IMR-90 (cell line): ENCODE data around the gene ZNF280A. TPM values are rescaled to one million over a fixed set of nuclear protein-coding genes. Genes with fewer than 3 reads are reported as not detected.

Experiments
- ATAC-seq: fragments of 200-7000 bp; cut with Tn5 transposase; 2 replicates; pipeline ENCODE4 v1.9.1; 2020; ENCODE audit warnings: low read depth, mild to moderate bottlenecking, moderate library complexity
- BruUV-seq: library from RNA; stranded (reverse); fragments of 400-500 nt; replicated peaks from 2 replicates; lab custom pipeline; 2021; lab: Mats Ljungman, UMichigan
- CTCF ChIA-PET: fragments of 300-600 bp; formaldehyde crosslinking; extraction: SDS; loops from one replicate; lab custom pipeline; 2021; ENCODE audit warnings: antibody characterized with exemption; lab: Yijun Ruan, JAX
- POLR2A ChIA-PET: fragments of 300-600 bp; sonication (Branson Sonifier 250); formaldehyde crosslinking; loops from one replicate; lab custom pipeline; 2022; ENCODE audit warnings: antibody characterized with exemption; ENCODE audit not compliant: unreplicated experiment; lab: Charles Lee
- DNase-seq: peaks from one replicate; pipeline ENCODE4 v3.0.0; 2013
- H2AFZ ChIP-seq: replicated peaks from 2 replicates; pipeline ENCODE3; 2013; ENCODE audit warnings: low read length, mild to moderate bottlenecking; ENCODE audit not compliant: poor library complexity
- H2AK5ac ChIP-seq: 2 replicates; pipeline ENCODE4 v1.6.1; 2013; ENCODE audit warnings: low read depth, low read length, inconsistent platforms
- H2AK9ac ChIP-seq: replicated peaks from 2 replicates; pipeline ENCODE3; 2013; ENCODE audit warnings: mild to moderate bottlenecking, low read depth, low read length, moderate library complexity; ENCODE audit not compliant: poor library complexity
- H2BK120ac ChIP-seq: 2 replicates; pipeline ENCODE4 v1.6.1; 2013; ENCODE audit warnings: low read depth, low read length, inconsistent platforms
- H2BK15ac ChIP-seq: 3 replicates; pipeline ENCODE4 v1.6.1; 2013; ENCODE audit warnings: low read depth, low read length, inconsistent platforms
- H2BK20ac ChIP-seq: 2 replicates; pipeline ENCODE4 v1.6.1; 2013; ENCODE audit warnings: low read depth, mild to moderate bottlenecking, inconsistent platforms, low read length, moderate library complexity
- H2BK5ac ChIP-seq: 2 replicates; pipeline ENCODE4 v1.6.1; 2013; ENCODE audit warnings: mild to moderate bottlenecking, low read depth, low read length, inconsistent platforms; ENCODE audit not compliant: poor library complexity, severe bottlenecking
- H3K14ac ChIP-seq: replicated peaks from 2 replicates; pipeline ENCODE4 v1.6.1; 2013; ENCODE audit warnings: low read depth, low read length, inconsistent platforms
- H3K18ac ChIP-seq: 2 replicates; pipeline ENCODE4 v1.6.1; 2013; ENCODE audit warnings: low read depth, low read length, control low read depth
- H3K23ac ChIP-seq: 2 replicates; pipeline ENCODE4 v1.6.1; 2013; ENCODE audit warnings: low read depth, low read length, inconsistent platforms
- H3K27ac ChIP-seq: 2 replicates; pipeline ENCODE4 v1.5.1; 2013; ENCODE audit warnings: mild to moderate bottlenecking, control low read depth, low read length; ENCODE audit not compliant: insufficient read depth
- H3K27me3 ChIP-seq: 2 replicates; pipeline ENCODE4 v1.6.1; 2013; ENCODE audit warnings: low read length; ENCODE audit not compliant: control insufficient read depth, insufficient read depth
- H3K36me3 ChIP-seq: 2 replicates; pipeline ENCODE4 v1.6.1; 2013; ENCODE audit warnings: low read length, mixed read lengths; ENCODE audit not compliant: control insufficient read depth, insufficient read depth
- H3K4ac ChIP-seq: 2 replicates; pipeline ENCODE4 v1.6.1; 2013; ENCODE audit warnings: low read depth, low read length, inconsistent platforms
- H3K4me1 ChIP-seq: 2 replicates; pipeline ENCODE4 v1.6.1; 2013; ENCODE audit warnings: low read length, mixed read lengths; ENCODE audit not compliant: control insufficient read depth, insufficient read depth
- H3K4me2 ChIP-seq: 2 replicates; pipeline ENCODE4 v1.6.1; 2013; ENCODE audit warnings: low read depth, mild to moderate bottlenecking, control low read depth, low read length, moderate library complexity
- H3K4me3 ChIP-seq: 2 replicates; pipeline ENCODE4 v1.5.1; 2013; ENCODE audit warnings: low read depth, mild to moderate bottlenecking, control low read depth, low read length, moderate library complexity; ENCODE audit not compliant: insufficient read depth
- H3K56ac ChIP-seq: 2 replicates; pipeline ENCODE4 v1.6.1; 2013; ENCODE audit warnings: low read length, inconsistent platforms; ENCODE audit not compliant: insufficient read depth; ENCODE audit errors: extremely low read depth
- H3K79me1 ChIP-seq, 2 experiments: 2 replicates each; pipeline ENCODE4 v1.6.1; 2013; ENCODE audit warnings: low read length in 2 of 2, inconsistent platforms in 1 of 2, low read depth in 1 of 2
- H3K9ac ChIP-seq: 2 replicates; pipeline ENCODE4 v1.6.1; 2013; ENCODE audit warnings: low read depth, low read length, control low read depth
- H3K9me1 ChIP-seq: 2 replicates; pipeline ENCODE4 v1.6.1; 2013; ENCODE audit warnings: low read length, inconsistent platforms; ENCODE audit not compliant: insufficient read depth
- H3K9me3 ChIP-seq: 2 replicates; pipeline ENCODE4 v1.6.1; 2013; ENCODE audit warnings: low read length; ENCODE audit not compliant: control insufficient read depth, insufficient read depth
- H4K20me1 ChIP-seq: 2 replicates; pipeline ENCODE4 v1.6.1; 2013; ENCODE audit warnings: low read length, inconsistent platforms; ENCODE audit not compliant: insufficient read depth
- H4K5ac ChIP-seq: 2 replicates; pipeline ENCODE4 v1.6.1; 2013; ENCODE audit warnings: mild to moderate bottlenecking, low read depth, low read length, control low read depth
- H4K8ac ChIP-seq, 2 experiments: 2 replicates each; pipeline ENCODE4 v1.6.1; 2013; ENCODE audit warnings: low read depth in 2 of 2, low read length in 2 of 2, control low read depth in 1 of 2, inconsistent platforms in 1 of 2
- H4K91ac ChIP-seq: 2 replicates; pipeline ENCODE4 v1.6.1; 2013; ENCODE audit warnings: low read depth, low read length, inconsistent platforms; ENCODE audit not compliant: insufficient read depth
- BHLHE40 ChIP-seq: fragments of 150-350 bp; IDR thresholded peaks from 2 replicates; pipeline ENCODE4 v1.6.1; 2016; ENCODE audit warnings: mild to moderate bottlenecking, low read depth, low read length
- CEBPB ChIP-seq: IDR thresholded peaks from 2 replicates; pipeline ENCODE4 v1.6.1; 2012; ENCODE audit warnings: low read depth, low read length, improper control_type of control experiment
- CHD1 ChIP-seq: IDR thresholded peaks from 2 replicates; pipeline ENCODE4 v1.6.1; 2012; ENCODE audit warnings: low read depth, low read length, improper control_type of control experiment
- FOS ChIP-seq: fragments of 150-350 bp; IDR thresholded peaks from 2 replicates; pipeline ENCODE4 v1.6.1; 2016; ENCODE audit warnings: low read depth, low read length
- MAZ ChIP-seq: IDR thresholded peaks from 2 replicates; pipeline ENCODE4 v1.6.1; 2012; ENCODE audit warnings: low read depth, mild to moderate bottlenecking, low read length, improper control_type of control experiment, moderate library complexity, borderline replicate concordance
- MXI1 ChIP-seq: IDR thresholded peaks from 2 replicates; pipeline ENCODE4 v1.6.1; 2012; ENCODE audit warnings: low read depth, mild to moderate bottlenecking, low read length, moderate library complexity, borderline replicate concordance
- POLR2A ChIP-seq: IDR thresholded peaks from 2 replicates; pipeline ENCODE4 v1.6.1; 2012; ENCODE audit warnings: mild to moderate bottlenecking, low read depth, low read length
- RCOR1 ChIP-seq: IDR thresholded peaks from 2 replicates; pipeline ENCODE4 v1.6.1; 2012; ENCODE audit warnings: mild to moderate bottlenecking, low read length, improper control_type of control experiment; ENCODE audit not compliant: insufficient replicate concordance
- RFX5 ChIP-seq: IDR thresholded peaks from 2 replicates; pipeline ENCODE4 v1.8.0; 2012; ENCODE audit warnings: low read depth, mild to moderate bottlenecking, low read length, moderate library complexity
- SMC3 ChIP-seq: fragments of 150-350 bp; IDR thresholded peaks from 2 replicates; pipeline ENCODE4 v1.6.1; 2016; ENCODE audit warnings: low read depth, mild to moderate bottlenecking, antibody characterized with exemption, low read length, moderate library complexity
- WGBS, 2 experiments: methylation state at CpG; one replicate each; pipeline versions ENCODE4 v1.1.5 to v1.1.7; 2013; ENCODE audit warnings: missing lambda C conversion rate in 2 of 2; ENCODE audit not compliant: insufficient read length in 1 of 2; ENCODE audit errors: extremely low coverage in 2 of 2; 5-methylcytosine and 5-hydroxymethylcytosine counted together
- dilution Hi-C: fragments of 300-500 bp; cut with HindIII; formaldehyde crosslinking; loops from one replicate; pipeline ENCODE4 v1.14.3; 2018; ENCODE audit warnings: low sequenced_read_pairs; ENCODE audit not compliant: unreplicated experiment
- in situ Hi-C: fragments of 300-500 bp; cut with MboI; formaldehyde crosslinking; loops from 3 replicates; pipeline ENCODE4 v1.14.3; 2019; ENCODE audit warnings: low sequenced_read_pairs, inconsistent platforms, mixed read lengths
- intact Hi-C: fragments of 100-400 bp; cut with micrococcal nuclease; formaldehyde crosslinking; loops from 2 replicates; pipeline ENCODE4 v1.10.0; 2022
- polyA plus RNA-seq, 3 experiments: library from polyadenylated mRNA; depleted of rRNA; stranded (reverse); fragments of >200 nt; gene quantifications; 2 replicates each; pipeline ENCODE4 v1.2.3, GENCODE V29; 2012; ENCODE audit warnings: low replicate concordance in 1 of 3
- total RNA-seq: library from RNA; depleted of rRNA; stranded (reverse); fragments of >200 nt; gene quantifications from 2 replicates; pipeline ENCODE4 v1.2.3, GENCODE V29; 2012
- TF ChIP-seq, protein P1 (sequence below): conservative IDR thresholded peaks from 2 replicates; pipeline ENCODE4 v1.5.1; 2012; ENCODE audit warnings: mild to moderate bottlenecking, low read depth, low read length, improper control_type of control experiment
- TF ChIP-seq, protein P2 (sequence below): fragments of 150-350 bp; IDR thresholded peaks from 2 replicates; pipeline ENCODE4 v1.6.1; 2017; ENCODE audit warnings: mild to moderate bottlenecking, antibody characterized with exemption, low read length, low read depth
- TF ChIP-seq, protein P3 (sequence below): fragments of 150-350 bp; IDR thresholded peaks from 2 replicates; pipeline ENCODE4 v1.6.1; 2016; ENCODE audit warnings: low read depth, mild to moderate bottlenecking, low read length, moderate library complexity, borderline replicate concordance

ZNF280A gene
- total and polyA plus RNA-seq, 2 of the 4 experiments (the other 2 are of a cell fraction), result not detected

DNA sequence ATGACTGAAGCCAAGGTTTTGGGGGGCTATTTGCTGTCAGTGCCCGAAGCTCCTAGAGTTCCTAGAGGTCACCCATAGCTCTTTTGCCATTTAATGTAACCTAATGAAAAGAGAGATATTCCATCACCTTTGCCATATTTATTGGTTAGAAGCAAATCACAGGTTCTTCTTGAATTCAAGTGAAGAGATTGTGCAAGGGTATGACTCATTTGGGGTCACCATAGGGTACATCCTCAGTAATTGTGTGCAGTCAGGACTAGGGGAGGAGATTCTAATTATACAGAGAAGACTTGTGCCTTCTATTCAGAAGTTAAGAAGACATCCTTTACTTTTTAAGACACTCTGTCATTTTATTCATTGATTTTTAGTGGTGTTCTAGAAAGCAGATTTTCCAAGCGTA, 45.9 kb upstream of the ZNF280A start:
- H3K4me3 ChIP-seq, result no peak overlapping the region
- no peak overlapping the region for H2AFZ ChIP-seq
- H3K9ac ChIP-seq, result no peak overlapping the region
- H3K56ac ChIP-seq, result no peak overlapping the region
- no peaks in the 10 kb centered on the region for H3K36me3 ChIP-seq
- ATAC-seq (no peak), DNase-seq (peak; percentile 44)
- H2AK5ac ChIP-seq, result no peak overlapping the region
- dilution Hi-C loops (no loop called here), in situ Hi-C loops (no loop called here), intact Hi-C loops (loop anchor here (5.0 kb wide), 1 partner anchor 54 kb away; no protein-coding TSS in a partner anchor)
- H3K4me1 ChIP-seq, result no peaks in the 10 kb centered on the region
- no peak overlapping the region for H4K91ac ChIP-seq
- no peak overlapping the region for H3K27ac ChIP-seq
- H3K23ac ChIP-seq, result no peak overlapping the region
- no peak overlapping the region for H3K4ac ChIP-seq
- no peak overlapping the region for H2BK15ac ChIP-seq
- no peak overlapping the region for H3K4me2 ChIP-seq
- no peaks in the 10 kb centered on the region for H3K9me3 ChIP-seq
- WGBS, 2 experiments, result no CpG with 5 or more reads among the region's 2 CpGs
- H3K79me1 ChIP-seq, result no peaks in the 10 kb centered on the region
- no peaks in the 10 kb centered on the region for H3K9me1 ChIP-seq
- no peak overlapping the region for H2BK20ac ChIP-seq
- no peak overlapping the region for H2BK5ac ChIP-seq
- no peak overlapping the region for H2BK120ac ChIP-seq
- TF ChIP-seq RFX5 (no peak), CHD1 (no peak), CEBPB (peak; percentile 82), SMC3 (no peak), FOS (0 out of 2 replicates have a peak, but pooled peaks have one; percentile 19), MAZ (no peak), MXI1 (no peak), BHLHE40 (no peak), RCOR1 (no peak), POLR2A (no peak)
- TF ChIP-seq, protein P1, sequence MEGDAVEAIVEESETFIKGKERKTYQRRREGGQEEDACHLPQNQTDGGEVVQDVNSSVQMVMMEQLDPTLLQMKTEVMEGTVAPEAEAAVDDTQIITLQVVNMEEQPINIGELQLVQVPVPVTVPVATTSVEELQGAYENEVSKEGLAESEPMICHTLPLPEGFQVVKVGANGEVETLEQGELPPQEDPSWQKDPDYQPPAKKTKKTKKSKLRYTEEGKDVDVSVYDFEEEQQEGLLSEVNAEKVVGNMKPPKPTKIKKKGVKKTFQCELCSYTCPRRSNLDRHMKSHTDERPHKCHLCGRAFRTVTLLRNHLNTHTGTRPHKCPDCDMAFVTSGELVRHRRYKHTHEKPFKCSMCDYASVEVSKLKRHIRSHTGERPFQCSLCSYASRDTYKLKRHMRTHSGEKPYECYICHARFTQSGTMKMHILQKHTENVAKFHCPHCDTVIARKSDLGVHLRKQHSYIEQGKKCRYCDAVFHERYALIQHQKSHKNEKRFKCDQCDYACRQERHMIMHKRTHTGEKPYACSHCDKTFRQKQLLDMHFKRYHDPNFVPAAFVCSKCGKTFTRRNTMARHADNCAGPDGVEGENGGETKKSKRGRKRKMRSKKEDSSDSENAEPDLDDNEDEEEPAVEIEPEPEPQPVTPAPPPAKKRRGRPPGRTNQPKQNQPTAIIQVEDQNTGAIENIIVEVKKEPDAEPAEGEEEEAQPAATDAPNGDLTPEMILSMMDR, result no peak
- TF ChIP-seq, protein P2, sequence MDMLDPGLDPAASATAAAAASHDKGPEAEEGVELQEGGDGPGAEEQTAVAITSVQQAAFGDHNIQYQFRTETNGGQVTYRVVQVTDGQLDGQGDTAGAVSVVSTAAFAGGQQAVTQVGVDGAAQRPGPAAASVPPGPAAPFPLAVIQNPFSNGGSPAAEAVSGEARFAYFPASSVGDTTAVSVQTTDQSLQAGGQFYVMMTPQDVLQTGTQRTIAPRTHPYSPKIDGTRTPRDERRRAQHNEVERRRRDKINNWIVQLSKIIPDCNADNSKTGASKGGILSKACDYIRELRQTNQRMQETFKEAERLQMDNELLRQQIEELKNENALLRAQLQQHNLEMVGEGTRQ, result no peak
- TF ChIP-seq, protein P3, sequence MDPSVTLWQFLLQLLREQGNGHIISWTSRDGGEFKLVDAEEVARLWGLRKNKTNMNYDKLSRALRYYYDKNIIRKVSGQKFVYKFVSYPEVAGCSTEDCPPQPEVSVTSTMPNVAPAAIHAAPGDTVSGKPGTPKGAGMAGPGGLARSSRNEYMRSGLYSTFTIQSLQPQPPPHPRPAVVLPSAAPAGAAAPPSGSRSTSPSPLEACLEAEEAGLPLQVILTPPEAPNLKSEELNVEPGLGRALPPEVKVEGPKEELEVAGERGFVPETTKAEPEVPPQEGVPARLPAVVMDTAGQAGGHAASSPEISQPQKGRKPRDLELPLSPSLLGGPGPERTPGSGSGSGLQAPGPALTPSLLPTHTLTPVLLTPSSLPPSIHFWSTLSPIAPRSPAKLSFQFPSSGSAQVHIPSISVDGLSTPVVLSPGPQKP, result no peak
- ChIA-PET POLR2A (no interaction called here), CTCF (no interaction called here)
- no peak overlapping the region for H3K14ac ChIP-seq
- H3K18ac ChIP-seq, result no peak overlapping the region
- no TSS peak for BruUV-seq
- no peaks in the 10 kb centered on the region for H4K20me1 ChIP-seq
- no peak overlapping the region for H2AK9ac ChIP-seq
- H4K5ac ChIP-seq, result no peak overlapping the region
- H3K27me3 ChIP-seq, result peaks cover 5% of the 10 kb centered on the region
- H4K8ac ChIP-seq, result no peak overlapping the region
